Measurements from ENCODE around the gene TMC7. TPM values are rescaled to one million over a fixed set of nuclear protein-coding genes. Genes with fewer than 3 reads are reported as not detected.

Gene TMC7
- total RNA-seq, result 0.75 and 1.6 TPM in 2 replicates

GRCh38 chr16:18983565-18984434, at the start of gene TMC7:
Gene TMC7, plus strand, starts transcription at chr16:18983934. Its CDS starts 130 bp downstream, at chr16:18984064.
- peak; percentile 93 for TF ChIP-seq CTCF (IDR thresholded peaks at IDR 0.05; ENCODE audit: insufficient read depth, low read length, poor library complexity, severe bottlenecking)
- DNase-seq (ENCODE audit: low read depth), result no peak

GRCh38 chr16:18936727-18937340, 46.9 kb upstream of the TMC7 start:
- DNase-seq (ENCODE audit: low read depth), result no peak
- no peak overlapping the region for H3K4me3 ChIP-seq (ENCODE audit: low read depth, low read length)
- no peaks in the 10 kb centered on the region for H3K27me3 ChIP-seq (ENCODE audit: control insufficient read depth, insufficient read depth, low read length)
- no peaks in the 10 kb centered on the region for H3K36me3 ChIP-seq (ENCODE audit: control insufficient read depth, insufficient read depth, low read length)
- TF ChIP-seq CTCF (IDR thresholded peaks at IDR 0.05; ENCODE audit: insufficient read depth, low read length, poor library complexity, severe bottlenecking), result no peak

More at GRCh38 chr16:18983565-18984434, at the start of gene TMC7:
- Histone ChIP-seq H3K4me3 (ENCODE audit: low read depth, low read length) (peak within 1 kb of the TSS; percentile 60), H3K36me3 (ENCODE audit: control insufficient read depth, insufficient read depth, low read length) (no peaks in the 10 kb centered on the region), H3K27me3 (ENCODE audit: control insufficient read depth, insufficient read depth, low read length) (no peaks in the 10 kb centered on the region)

- Histone ChIP-seq H3K36me3 (ENCODE audit: control insufficient read depth, insufficient read depth, low read length) (no peaks in the 10 kb centered on the region), H3K27me3 (ENCODE audit: control insufficient read depth, insufficient read depth, low read length) (no peaks in the 10 kb centered on the region), H3K4me3 (ENCODE audit: low read depth, low read length) (no peak overlapping the region)
- no peak for DNase-seq (ENCODE audit: low read depth)
- no peak for TF ChIP-seq CTCF (IDR thresholded peaks at IDR 0.05; ENCODE audit: insufficient read depth, low read length, poor library complexity, severe bottlenecking)
Observed at GRCh38 chr16:18937390-18937789, 46.3 kb upstream of the TMC7 start.

GRCh38 chr16:18938986-18939385, 44.7 kb upstream of the TMC7 start:
- H3K27me3 ChIP-seq (ENCODE audit: control insufficient read depth, insufficient read depth, low read length), result no peaks in the 10 kb centered on the region
- no peaks in the 10 kb centered on the region for H3K36me3 ChIP-seq (ENCODE audit: control insufficient read depth, insufficient read depth, low read length)
- TF ChIP-seq CTCF (IDR thresholded peaks at IDR 0.05; ENCODE audit: insufficient read depth, low read length, poor library complexity, severe bottlenecking), result no peak
- DNase-seq (ENCODE audit: low read depth), result no peak
- no peak overlapping the region for H3K4me3 ChIP-seq (ENCODE audit: low read depth, low read length)

GRCh38 chr16:18941471-18941870, 42.3 kb upstream of the TMC7 start:
- Histone ChIP-seq H3K36me3 (ENCODE audit: control insufficient read depth, insufficient read depth, low read length) (no peaks in the 10 kb centered on the region), H3K27me3 (ENCODE audit: control insufficient read depth, insufficient read depth, low read length) (no peaks in the 10 kb centered on the region), H3K4me3 (ENCODE audit: low read depth, low read length) (no peak overlapping the region)
- DNase-seq (ENCODE audit: low read depth), result no peak
- no peak for TF ChIP-seq CTCF (IDR thresholded peaks at IDR 0.05; ENCODE audit: insufficient read depth, low read length, poor library complexity, severe bottlenecking)
